GM19438 (cell line): ENCODE results near the gene KCNK17.

Source experiments
- ATAC-seq: cut with Tn5 transposase; IDR thresholded peaks from one replicate; pipeline ENCODE4 v1.9.1; 2021; ENCODE audit warnings: low read depth; ENCODE audit not compliant: unreplicated experiment

KCNK17 gene, protein sequence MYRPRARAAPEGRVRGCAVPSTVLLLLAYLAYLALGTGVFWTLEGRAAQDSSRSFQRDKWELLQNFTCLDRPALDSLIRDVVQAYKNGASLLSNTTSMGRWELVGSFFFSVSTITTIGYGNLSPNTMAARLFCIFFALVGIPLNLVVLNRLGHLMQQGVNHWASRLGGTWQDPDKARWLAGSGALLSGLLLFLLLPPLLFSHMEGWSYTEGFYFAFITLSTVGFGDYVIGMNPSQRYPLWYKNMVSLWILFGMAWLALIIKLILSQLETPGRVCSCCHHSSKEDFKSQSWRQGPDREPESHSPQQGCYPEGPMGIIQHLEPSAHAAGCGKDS

DNA sequence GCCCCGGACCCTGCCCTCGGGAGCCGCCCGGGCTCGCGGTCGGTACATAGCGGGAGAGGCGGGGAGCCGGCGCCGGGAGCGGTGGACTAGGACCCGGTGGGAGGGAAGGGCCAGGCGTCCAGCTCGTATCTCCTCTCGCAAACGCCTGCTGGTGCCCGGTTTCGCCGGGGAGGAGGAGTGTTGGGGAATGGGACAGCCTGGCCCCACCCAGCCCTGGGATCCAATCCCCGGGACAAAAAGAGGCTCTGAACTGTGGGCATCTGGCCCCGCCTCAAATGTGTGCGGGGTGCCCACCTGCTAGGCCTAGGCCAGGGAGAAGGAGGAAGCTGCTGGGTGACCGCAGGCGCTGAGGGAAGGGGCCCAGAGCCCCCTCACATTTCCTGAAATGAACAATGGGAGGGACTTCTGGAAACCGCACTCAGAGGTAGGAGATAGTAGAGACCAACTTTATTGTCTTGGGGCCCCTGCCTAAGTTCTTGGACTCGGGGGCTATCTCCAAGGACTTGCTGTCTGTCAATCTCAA lies at the start of gene KCNK17:
KCNK17 (minus strand) TSS at position 147 of the 523 bp plus-strand sequence; CDS start at position 48, 99 bp downstream.
- no peak for ATAC-seq

DNA sequence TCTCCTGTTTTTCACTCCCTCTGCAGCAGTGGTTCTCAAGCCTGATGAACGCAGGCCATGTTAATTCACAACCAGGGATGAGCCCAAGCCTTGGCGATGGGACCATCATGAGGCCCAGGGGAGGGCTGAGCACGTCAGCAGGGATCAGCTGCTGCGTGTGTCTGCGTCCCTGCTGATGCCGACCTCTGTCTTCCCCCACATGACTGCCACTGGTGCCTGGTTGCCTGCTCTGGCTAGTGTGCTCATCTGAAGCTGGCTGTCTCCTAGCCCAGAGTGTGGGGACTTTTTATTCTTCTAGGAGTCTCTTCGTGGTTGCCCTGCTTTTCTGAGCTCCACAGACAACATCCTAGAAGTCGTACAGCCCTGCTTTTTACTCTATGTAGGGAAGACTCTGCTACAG lies 49.1 kb upstream of the KCNK17 start:
- no peak for ATAC-seq

- ATAC-seq = no peak
Measured at GRCh38 chr6:39362487-39362865, 48.3 kb upstream of the KCNK17 start.

DNA sequence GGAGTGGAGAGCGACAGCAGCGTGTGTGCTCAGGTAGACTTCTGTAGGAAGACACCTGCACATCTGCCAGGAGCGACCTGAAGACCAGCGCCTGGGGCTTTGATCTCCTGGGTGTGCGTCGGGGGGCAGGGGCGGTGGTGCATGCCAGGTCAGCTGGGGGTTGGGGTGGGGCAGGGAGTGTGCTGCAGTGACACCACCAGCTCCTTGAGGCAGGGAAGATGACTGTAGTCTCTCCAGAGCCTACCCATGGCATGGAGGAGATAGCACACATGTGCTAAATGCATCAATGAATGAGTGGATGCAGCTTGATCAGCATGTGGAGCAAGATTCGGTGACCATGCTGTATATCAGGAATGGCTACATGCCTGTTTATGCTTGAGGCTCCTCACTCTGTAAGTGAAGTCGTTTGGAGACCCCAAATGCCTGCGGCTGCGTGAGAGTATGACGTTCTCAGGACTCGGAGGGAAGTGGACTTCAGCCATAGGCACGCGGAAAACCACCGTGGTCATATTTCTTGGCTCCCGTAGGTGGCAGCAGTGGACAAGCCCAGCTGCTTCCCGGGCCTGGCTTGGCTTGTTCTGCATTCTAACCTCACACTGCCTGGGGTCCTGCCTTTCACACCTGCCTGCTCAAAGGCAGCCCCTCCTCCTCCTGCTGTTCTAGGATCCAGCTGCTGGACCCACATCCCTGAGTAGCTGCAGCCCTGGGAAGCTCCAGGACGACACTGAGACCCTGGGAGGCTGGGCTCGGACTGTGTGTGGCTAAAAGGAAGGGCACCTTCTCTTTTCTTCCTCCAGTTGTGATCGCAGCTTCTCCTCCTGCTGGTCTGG lies 47.7 kb upstream of the KCNK17 start:
- ATAC-seq = no peak

DNA sequence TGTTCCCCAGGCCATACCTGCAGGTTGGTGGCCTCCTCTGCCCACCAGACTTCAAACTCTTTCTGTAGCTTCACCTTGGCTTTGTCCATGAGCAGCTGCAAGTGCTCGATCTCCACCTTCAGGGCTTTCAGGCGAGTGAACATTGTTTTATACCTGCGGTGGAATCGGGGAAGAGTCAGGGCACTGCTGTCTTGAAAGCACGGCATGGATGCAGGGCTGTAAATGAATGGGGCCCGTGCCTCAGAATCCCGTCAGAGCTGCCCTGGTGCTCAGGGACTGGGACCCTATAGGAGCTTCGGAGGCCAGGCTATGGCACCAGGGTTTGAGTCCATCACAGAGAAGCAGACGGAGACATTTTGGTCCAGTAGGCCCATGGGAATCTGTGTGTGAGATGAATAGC lies 46.2 kb upstream of the KCNK17 start:
- no peak for ATAC-seq

GRCh38 chr6:39357998-39358686 lies 43.9 kb upstream of the KCNK17 start:
- no peak for ATAC-seq

GRCh38 chr6:39353698-39354315 lies 39.6 kb upstream of the KCNK17 start:
- ATAC-seq = no peak

GRCh38 chr6:39350723-39351505 lies 36.7 kb upstream of the KCNK17 start:
- no peak for ATAC-seq

DNA sequence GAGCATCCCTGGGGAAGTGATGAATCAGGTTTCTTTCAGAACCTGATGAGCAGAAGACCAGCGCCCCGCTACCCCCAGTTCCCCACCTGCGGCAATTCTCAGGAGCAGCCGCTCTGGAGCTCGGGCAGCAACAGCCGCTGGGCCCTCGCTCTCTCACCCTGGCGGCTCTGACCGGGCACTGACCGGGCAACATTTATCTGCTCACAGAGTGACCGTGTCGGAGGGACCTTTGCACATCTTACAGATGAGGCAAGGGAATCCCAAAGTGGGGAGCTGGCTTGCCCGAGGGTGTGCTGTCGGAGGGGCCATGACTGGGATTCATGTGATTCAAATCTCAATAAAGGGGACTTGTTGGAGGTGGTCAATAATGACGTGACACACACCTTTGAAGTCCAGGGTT lies 34.5 kb upstream of the KCNK17 start:
- ATAC-seq = no peak

DNA sequence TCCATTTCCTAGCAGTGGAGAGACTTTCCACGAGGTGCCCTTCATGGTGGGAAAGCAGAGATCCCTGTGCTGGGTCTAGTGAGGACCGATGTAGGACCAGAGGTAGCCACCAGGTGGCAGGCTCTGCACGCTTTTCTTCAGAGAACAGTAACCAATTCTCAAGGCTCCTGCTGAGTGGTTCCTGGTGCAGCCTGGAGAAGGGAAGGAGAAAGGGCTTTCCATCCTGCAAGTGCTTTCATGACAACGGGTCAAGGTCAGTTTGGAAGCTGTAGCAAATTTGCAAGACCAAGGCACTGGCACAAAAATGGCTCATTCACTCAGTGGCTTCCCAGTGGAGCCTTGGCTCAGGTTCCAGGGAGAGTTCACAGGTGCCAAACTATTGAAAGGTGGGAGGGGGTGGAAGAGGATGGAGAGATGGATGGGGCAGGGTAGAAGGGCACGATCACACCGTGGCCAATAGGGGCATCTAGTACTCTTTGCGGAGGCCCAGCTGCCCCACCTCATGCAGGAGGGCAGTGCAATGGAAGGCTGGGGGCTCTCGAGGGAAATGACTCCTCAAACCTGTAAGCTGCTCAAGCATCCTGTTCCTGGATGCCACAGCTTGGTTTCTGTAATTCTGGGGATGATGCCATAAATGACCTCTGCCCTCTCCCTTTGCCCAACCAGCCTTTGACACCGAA lies 33.8 kb upstream of the KCNK17 start:
- ATAC-seq = no peak

DNA sequence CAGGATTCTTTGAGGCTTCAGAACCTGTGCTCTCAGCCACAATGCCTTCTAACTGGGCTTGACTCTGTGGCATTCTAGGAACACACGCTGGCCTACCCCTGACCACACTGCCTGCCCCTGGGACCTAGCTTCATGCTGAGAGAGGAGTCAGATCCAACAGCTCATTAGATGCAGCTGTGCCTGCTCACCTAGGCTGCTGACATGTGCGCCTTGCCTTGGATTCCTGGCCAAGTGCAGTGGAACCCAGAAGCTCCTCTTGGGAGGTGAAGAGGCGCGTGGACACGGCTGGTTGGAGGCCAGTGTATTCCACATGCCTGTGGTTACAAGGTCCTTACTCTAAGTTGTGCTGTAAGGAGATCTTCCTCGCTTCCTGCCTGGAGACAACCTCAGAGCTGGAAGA lies 33.0 kb upstream of the KCNK17 start:
- no peak for ATAC-seq

GRCh38 chr6:39344821-39345280 lies 30.6 kb upstream of the KCNK17 start:
- ATAC-seq = no peak

DNA sequence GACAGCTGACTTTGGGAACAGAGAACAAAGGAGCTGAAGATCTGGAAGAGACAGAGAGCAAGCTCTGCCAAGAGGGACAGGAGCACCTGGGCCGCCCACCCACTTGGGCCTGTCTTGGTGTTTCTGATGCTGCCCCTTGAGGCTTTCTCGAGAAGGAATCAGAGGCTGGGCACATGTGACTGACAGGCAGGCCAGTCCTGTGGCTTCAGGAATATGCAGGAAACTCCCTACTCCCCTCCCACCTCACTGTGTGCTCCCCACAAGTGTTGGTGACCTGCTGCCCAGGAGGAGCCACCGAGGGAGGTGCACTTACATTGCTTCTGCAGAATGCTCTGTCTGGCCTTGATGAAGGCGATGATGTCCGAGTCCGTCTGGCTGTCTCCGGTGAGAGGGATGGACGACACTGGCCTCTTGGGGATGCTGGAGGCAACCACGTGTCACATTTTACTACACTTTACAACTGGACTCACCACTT lies 29.2 kb upstream of the KCNK17 start:
- ATAC-seq = peak; percentile 3

- ATAC-seq = peak; percentile 61
Measured at GRCh38 chr6:39342692-39343395, 28.6 kb upstream of the KCNK17 start.

GRCh38 chr6:39341937-39342336 lies 27.7 kb upstream of the KCNK17 start:
- ATAC-seq = no peak

- no peak for ATAC-seq
Measured at GRCh38 chr6:39341352-39341751, 27.1 kb upstream of the KCNK17 start.

GRCh38 chr6:39339868-39340550 lies 25.8 kb upstream of the KCNK17 start:
- no peak for ATAC-seq
